GM12878 (cell line): Measurements from ENCODE around the gene RETNLB. TPM values are rescaled to one million over a fixed set of nuclear protein-coding genes. Genes with fewer than 3 reads are reported as not detected.

ENCODE experiments used
- ATAC-seq: fragments of 200-7000 bp; cut with Tn5 transposase; 3 replicates; pipeline ENCODE4 v1.9.1; 2020; ENCODE audit warnings: mild to moderate bottlenecking, moderate library complexity
- BruUV-seq: library from RNA; stranded (reverse); fragments of 400-500 nt; replicated peaks from 2 replicates; lab custom pipeline; 2021; lab: Mats Ljungman, UMichigan
- CTCF ChIA-PET: fragments of 300-600 bp; sonication (Branson Sonifier 250); formaldehyde crosslinking; extraction: SDS; loops from one replicate; lab custom pipeline; 2021; ENCODE audit warnings: inconsistent platforms; lab: Yijun Ruan, JAX
- POLR2A ChIA-PET: fragments of 350-600 bp; formaldehyde crosslinking; extraction: SDS; loops from one replicate; lab custom pipeline; 2021; ENCODE audit warnings: inconsistent platforms; lab: Charles Lee
- RAD21 ChIA-PET: fragments of 300-600 bp; sonication (Branson Sonifier 250); formaldehyde crosslinking; loops from one replicate; lab custom pipeline; 2023; ENCODE audit warnings: antibody characterized with exemption; ENCODE audit not compliant: unreplicated experiment; lab: Charles Lee
- SMC1A ChIA-PET: fragments of 300-600 bp; sonication (Branson Sonifier 250); formaldehyde crosslinking; loops from one replicate; lab custom pipeline; 2023; ENCODE audit not compliant: unreplicated experiment, uncharacterized antibody; lab: Charles Lee
- DNase-seq: peaks from one replicate; pipeline ENCODE4 v3.0.0-alpha.2; 2011; ENCODE audit warnings: low read depth, low spot score
- FAIRE-seq: peaks from 3 replicates; lab custom pipeline; 2011; peaks lifted over from hg19 to GRCh38; lab: Jason Lieb, UNC
- H2AFZ ChIP-seq: 2 replicates; pipeline ENCODE4 v1.6.0; 2011; ENCODE audit warnings: low read depth, low read length, control low read depth; ENCODE audit not compliant: control insufficient read depth
- H3K27ac ChIP-seq: 2 replicates; pipeline ENCODE4 v1.5.1; 2011; ENCODE audit warnings: control low read depth; ENCODE audit not compliant: control insufficient read depth, insufficient read depth
- H3K27me3 ChIP-seq, 2 experiments: replicated peaks in 1 of 2; 2 replicates each; pipeline versions ENCODE4 v1.6.0 to v1.6.1; 2011; ENCODE audit warnings: low read length in 1 of 2; ENCODE audit not compliant: control insufficient read depth in 2 of 2, insufficient read depth in 2 of 2
- H3K36me3 ChIP-seq, 2 experiments: 2 replicates each; pipeline ENCODE4 v1.5.1; 2011; ENCODE audit warnings: low read length in 1 of 2; ENCODE audit not compliant: control insufficient read depth in 2 of 2, insufficient read depth in 2 of 2
- H3K4me1 ChIP-seq: 2 replicates; pipeline ENCODE4 v1.6.1; 2011; ENCODE audit warnings: mild to moderate bottlenecking, low read length, moderate library complexity, mixed read lengths; ENCODE audit not compliant: control insufficient read depth, insufficient read depth
- H3K4me2 ChIP-seq: 2 replicates; pipeline ENCODE4 v1.6.0; 2011; ENCODE audit warnings: control low read depth; ENCODE audit not compliant: control insufficient read depth, insufficient read depth
- H3K4me3 ChIP-seq: fragments of 200-600 bp; sonication (generic); 2 replicates; pipeline ENCODE4 v1.5.1; 2016
- H3K79me2 ChIP-seq: 2 replicates; pipeline ENCODE4 v1.6.0; 2011; ENCODE audit warnings: low read length; ENCODE audit not compliant: control insufficient read depth, insufficient read depth
- H3K9ac ChIP-seq: 2 replicates; pipeline ENCODE4 v1.8.0; 2011; ENCODE audit warnings: low read length, control low read depth, mixed read lengths; ENCODE audit not compliant: control insufficient read depth, insufficient read depth
- H3K9me3 ChIP-seq: replicated peaks from 3 replicates; pipeline ENCODE4 v1.5.1; 2011; ENCODE audit warnings: mild to moderate bottlenecking, low read length; ENCODE audit not compliant: control insufficient read depth, insufficient read depth
- H4K20me1 ChIP-seq: 2 replicates; pipeline ENCODE4 v1.6.0; 2011; ENCODE audit not compliant: control insufficient read depth, insufficient read depth
- BHLHE40 ChIP-seq, 2 experiments: fragments of 450-650 bp in 1 of 2; IDR thresholded peaks; 2 replicates each; pipeline ENCODE4 v1.6.1; 2011 to 2017; ENCODE audit warnings: low read depth in 2 of 2, borderline replicate concordance in 1 of 2, improper control_type of control experiment in 1 of 2, low read length in 1 of 2, mild to moderate bottlenecking in 1 of 2
- CREB1 ChIP-seq: IDR thresholded peaks from 2 replicates; pipeline ENCODE4 v1.6.1; 2012; ENCODE audit warnings: low read depth, mild to moderate bottlenecking, inconsistent platforms
- GATAD2B ChIP-seq: fragments of 450-650 bp; conservative IDR thresholded peaks from 2 replicates; pipeline ENCODE4 v1.6.1; 2017; ENCODE audit warnings: low read depth, mild to moderate bottlenecking, moderate library complexity
- HDAC6 ChIP-seq: fragments of 200-600 bp; sonication (generic); IDR thresholded peaks from one replicate; pipeline ENCODE4 v1.8.0; 2017; ENCODE audit warnings: antibody characterized with exemption; ENCODE audit not compliant: unreplicated experiment
- KLF5 ChIP-seq: fragments of 450-650 bp; IDR thresholded peaks from 2 replicates; pipeline ENCODE4 v1.6.1; 2014; ENCODE audit warnings: mild to moderate bottlenecking; ENCODE audit not compliant: partially characterized antibody
- SMAD1 ChIP-seq: fragments of 450-650 bp; IDR thresholded peaks from 2 replicates; pipeline ENCODE4 v1.6.1; 2018; ENCODE audit warnings: mild to moderate bottlenecking, low read depth; ENCODE audit not compliant: partially characterized antibody
- STAT1 ChIP-seq: fragments of 450-650 bp; conservative IDR thresholded peaks from 2 replicates; pipeline ENCODE4 v1.6.1; 2014; ENCODE audit warnings: antibody characterized with exemption, mild to moderate bottlenecking
- ZZZ3 ChIP-seq: IDR thresholded peaks from 2 replicates; pipeline ENCODE4 v1.6.1; 2011; ENCODE audit warnings: low read depth; ENCODE audit not compliant: control insufficient read depth, insufficient read length
- WGBS: methylation state at CpG from one replicate; pipeline ENCODE4 v1.1.6; 2016; ENCODE audit warnings: low lambda C conversion rate; ENCODE audit not compliant: insufficient replicate concordance, insufficient coverage; ENCODE audit errors: missing lambda C conversion rate; 5-methylcytosine and 5-hydroxymethylcytosine counted together
- in situ Hi-C: fragments of 300-500 bp; cut with MboI; formaldehyde crosslinking; loops from 9 replicates; pipeline ENCODE4 v1.14.3; 2018; ENCODE audit warnings: mixed read lengths
- intact Hi-C: fragments of 100-400 bp; cut with micrococcal nuclease; formaldehyde crosslinking; loops from one replicate; pipeline ENCODE4 v1.14.2; 2022; ENCODE audit not compliant: unreplicated experiment
- polyA plus RNA-seq, 11 experiments: library from polyadenylated mRNA; depleted of rRNA in 4 of 11; unstranded in 6 of 11; stranded (reverse) in 5 of 11; fragments of >200 nt; fragmentation: Nextera tagmentation in 4 of 11; fragmentation: Illumina TruSeq in 1 of 11; extraction: Ambion mirVana in 4 of 11; extraction: Trizol in 1 of 11; gene quantifications; 1 replicate in 1 of 11; 2 replicates in 10 of 11; pipeline versions ENCODE4 v1.2.1 to v1.2.3, GENCODE V29; 2011 to 2016; ENCODE audit warnings: inconsistent platforms in 2 of 11, missing spikeins in 2 of 11, low read depth in 1 of 11
- total RNA-seq, 4 experiments: library from RNA; depleted of rRNA in 3 of 4; stranded (reverse); fragments of >200 nt in 3 of 4; fragmentation: Illumina TruSeq in 1 of 4; extraction: Trizol in 1 of 4; gene quantifications; 2 replicates each; pipeline versions ENCODE4 v1.2.1 to v1.2.3, GENCODE V29; 2013 to 2021
- TF ChIP-seq, protein P1 (sequence below): IDR thresholded peaks from 2 replicates; pipeline ENCODE4 v1.6.1; 2012; ENCODE audit warnings: mild to moderate bottlenecking, low read depth, low read length

Gene RETNLB
- total and polyA plus RNA-seq, 10 of the 15 experiments (the other 5 are each of a cell fraction or from before 2014, with no cell fraction given): not detected

DNA sequence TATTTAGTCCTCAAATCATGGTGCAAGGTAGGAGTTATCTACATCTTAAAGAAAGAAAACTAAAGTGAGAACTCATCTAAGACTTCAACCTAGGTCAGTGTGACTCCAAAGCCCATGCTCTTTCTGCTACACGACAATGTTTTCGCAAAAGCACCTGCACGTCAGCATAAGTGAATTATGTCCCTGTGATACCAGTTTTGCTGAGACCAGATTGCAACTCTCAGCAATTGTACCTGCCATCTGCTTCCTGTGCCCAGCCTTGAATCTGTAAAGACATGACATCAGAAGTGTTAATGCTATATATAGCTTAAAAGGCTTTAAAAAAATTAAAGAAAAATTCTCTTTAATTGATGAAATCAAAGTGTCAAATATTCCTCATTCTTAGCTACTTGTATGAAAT is 43.4 kb downstream of the RETNLB start:
- CTCF ChIA-PET: no interaction called here
- no peak for TF ChIP-seq KLF5
- no peak for TF ChIP-seq BHLHE40 (IDR thresholded peaks at IDR 0.05; ENCODE audit: borderline replicate concordance in 1 of 2, low read depth in 2 of 2, low read length in 1 of 2)
- TF ChIP-seq STAT1: no peak
- no peak for TF ChIP-seq CREB1
- TF ChIP-seq, all 136 proteins: peak for 0
- FAIRE-seq (no peak), DNase-seq (no peak), ATAC-seq (no peak)
- Histone ChIP-seq H3K27ac (no peak overlapping the region), H3K27me3 (no peaks in the 10 kb centered on the region), H3K36me3 (no peaks in the 10 kb centered on the region), H3K4me3 (no peak overlapping the region), H3K9me3 (no peaks in the 10 kb centered on the region), H3K79me2 (no peaks in the 10 kb centered on the region), H4K20me1 (no peaks in the 10 kb centered on the region), H2AFZ (no peak overlapping the region), H3K4me2 (no peak overlapping the region), H3K4me1 (no peaks in the 10 kb centered on the region), H3K9ac (no peak overlapping the region)
- 67% methylated on average over 3 of the region's 3 CpGs for WGBS
- in situ Hi-C loops: no loop called here
- RAD21 ChIA-PET: no interaction called here
- no TSS peak for BruUV-seq
- POLR2A ChIA-PET: no interaction called here
- SMC1A ChIA-PET: no interaction called here
- intact Hi-C loops: loop anchor here (10.0 kb wide), 1 partner anchor 51 kb away; no protein-coding TSS in a partner anchor

DNA sequence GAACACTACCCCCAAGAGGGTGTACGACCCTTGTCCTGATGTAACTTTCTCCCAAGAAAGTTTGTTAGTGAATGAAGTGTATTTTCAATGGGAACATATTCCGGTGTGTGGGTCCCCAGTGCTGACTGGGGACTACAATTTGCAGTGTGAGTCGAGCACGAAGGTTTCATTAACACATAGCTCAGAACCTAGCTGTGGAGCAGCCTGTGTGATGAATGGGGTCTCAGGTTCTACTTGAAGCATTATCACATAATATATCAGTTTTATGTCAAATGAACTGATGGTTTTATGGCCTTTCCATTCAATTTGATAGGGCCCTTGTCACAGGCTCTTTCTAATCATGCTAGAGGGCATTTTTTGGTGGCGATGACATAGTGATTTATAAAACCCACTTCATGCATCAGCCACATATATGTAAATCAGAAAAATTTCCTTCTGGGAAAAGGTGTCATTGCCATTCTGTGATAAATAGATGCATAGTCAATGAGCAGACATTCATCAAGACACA is 44.1 kb downstream of the RETNLB start:
- ChIA-PET CTCF (interaction anchor here (0.6 kb wide), 1 partner anchor 278 kb away, joined by 3 read pairs; no protein-coding TSS in a partner anchor), POLR2A (no interaction called here), SMC1A (no interaction called here), RAD21 (no interaction called here)
- no peaks in the 10 kb centered on the region for H3K4me1 ChIP-seq
- no peak for FAIRE-seq
- H3K27me3 ChIP-seq: no peaks in the 10 kb centered on the region
- no peak overlapping the region for H3K27ac ChIP-seq
- no peaks in the 10 kb centered on the region for H3K79me2 ChIP-seq
- no TSS peak for BruUV-seq
- no peak for DNase-seq
- no peak overlapping the region for H2AFZ ChIP-seq
- intact Hi-C loops: loop anchor here (10.0 kb wide), 1 partner anchor 52 kb away; no protein-coding TSS in a partner anchor
- no peaks in the 10 kb centered on the region for H4K20me1 ChIP-seq
- no peak overlapping the region for H3K4me3 ChIP-seq
- in situ Hi-C loops: no loop called here
- no peaks in the 10 kb centered on the region for H3K36me3 ChIP-seq
- no peak for ATAC-seq
- H3K4me2 ChIP-seq: no peak overlapping the region
- 31% methylated on average over 5 of the region's 5 CpGs for WGBS
- H3K9ac ChIP-seq: no peak overlapping the region
- no peaks in the 10 kb centered on the region for H3K9me3 ChIP-seq
- TF ChIP-seq ZZZ3 (no peak), GATAD2B (no peak), HDAC6 (no peak), SMAD1 (no peak)
- TF ChIP-seq, protein P1, sequence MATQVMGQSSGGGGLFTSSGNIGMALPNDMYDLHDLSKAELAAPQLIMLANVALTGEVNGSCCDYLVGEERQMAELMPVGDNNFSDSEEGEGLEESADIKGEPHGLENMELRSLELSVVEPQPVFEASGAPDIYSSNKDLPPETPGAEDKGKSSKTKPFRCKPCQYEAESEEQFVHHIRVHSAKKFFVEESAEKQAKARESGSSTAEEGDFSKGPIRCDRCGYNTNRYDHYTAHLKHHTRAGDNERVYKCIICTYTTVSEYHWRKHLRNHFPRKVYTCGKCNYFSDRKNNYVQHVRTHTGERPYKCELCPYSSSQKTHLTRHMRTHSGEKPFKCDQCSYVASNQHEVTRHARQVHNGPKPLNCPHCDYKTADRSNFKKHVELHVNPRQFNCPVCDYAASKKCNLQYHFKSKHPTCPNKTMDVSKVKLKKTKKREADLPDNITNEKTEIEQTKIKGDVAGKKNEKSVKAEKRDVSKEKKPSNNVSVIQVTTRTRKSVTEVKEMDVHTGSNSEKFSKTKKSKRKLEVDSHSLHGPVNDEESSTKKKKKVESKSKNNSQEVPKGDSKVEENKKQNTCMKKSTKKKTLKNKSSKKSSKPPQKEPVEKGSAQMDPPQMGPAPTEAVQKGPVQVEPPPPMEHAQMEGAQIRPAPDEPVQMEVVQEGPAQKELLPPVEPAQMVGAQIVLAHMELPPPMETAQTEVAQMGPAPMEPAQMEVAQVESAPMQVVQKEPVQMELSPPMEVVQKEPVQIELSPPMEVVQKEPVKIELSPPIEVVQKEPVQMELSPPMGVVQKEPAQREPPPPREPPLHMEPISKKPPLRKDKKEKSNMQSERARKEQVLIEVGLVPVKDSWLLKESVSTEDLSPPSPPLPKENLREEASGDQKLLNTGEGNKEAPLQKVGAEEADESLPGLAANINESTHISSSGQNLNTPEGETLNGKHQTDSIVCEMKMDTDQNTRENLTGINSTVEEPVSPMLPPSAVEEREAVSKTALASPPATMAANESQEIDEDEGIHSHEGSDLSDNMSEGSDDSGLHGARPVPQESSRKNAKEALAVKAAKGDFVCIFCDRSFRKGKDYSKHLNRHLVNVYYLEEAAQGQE: no peak
